GM19023 (cell line): ENCODE data around the gene AJAP1.

Source experiments
- ATAC-seq: cut with Tn5 transposase; IDR thresholded peaks from one replicate; pipeline ENCODE4 v1.9.1; 2021; ENCODE audit warnings: mild to moderate bottlenecking, moderate library complexity; ENCODE audit not compliant: unreplicated experiment

AJAP1 gene

DNA sequence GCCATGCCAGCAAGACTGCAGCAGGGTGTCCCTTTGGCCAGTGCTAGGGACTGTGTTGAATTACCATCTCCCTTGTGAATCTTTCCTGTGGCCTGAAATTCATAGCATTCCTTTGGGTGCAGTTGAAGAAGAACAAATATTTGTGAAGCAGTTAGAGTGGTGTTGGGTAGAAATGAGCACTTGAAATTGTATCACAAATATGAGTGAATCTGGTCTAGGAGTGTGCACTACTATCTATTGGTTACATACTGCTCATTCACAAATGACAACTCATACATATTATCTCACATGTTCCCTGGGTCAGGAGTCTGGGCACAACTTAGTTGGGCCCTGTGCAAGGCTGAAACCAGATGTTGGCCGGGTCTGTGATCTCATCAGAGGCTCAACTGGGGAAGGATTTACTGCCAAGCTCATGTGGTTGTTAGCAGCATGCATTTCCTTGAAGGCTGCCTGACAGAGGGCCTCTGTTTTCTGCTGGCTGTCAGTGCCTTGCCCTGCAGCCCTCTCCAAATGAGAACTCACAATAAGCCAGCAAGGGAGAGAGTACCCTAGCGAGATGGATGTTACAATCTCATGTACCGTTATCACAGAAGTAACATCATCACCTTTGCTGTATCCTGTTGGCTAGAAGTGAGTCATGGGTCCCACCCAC lies 23.8 kb downstream of the AJAP1 start:
- no peak for ATAC-seq

DNA sequence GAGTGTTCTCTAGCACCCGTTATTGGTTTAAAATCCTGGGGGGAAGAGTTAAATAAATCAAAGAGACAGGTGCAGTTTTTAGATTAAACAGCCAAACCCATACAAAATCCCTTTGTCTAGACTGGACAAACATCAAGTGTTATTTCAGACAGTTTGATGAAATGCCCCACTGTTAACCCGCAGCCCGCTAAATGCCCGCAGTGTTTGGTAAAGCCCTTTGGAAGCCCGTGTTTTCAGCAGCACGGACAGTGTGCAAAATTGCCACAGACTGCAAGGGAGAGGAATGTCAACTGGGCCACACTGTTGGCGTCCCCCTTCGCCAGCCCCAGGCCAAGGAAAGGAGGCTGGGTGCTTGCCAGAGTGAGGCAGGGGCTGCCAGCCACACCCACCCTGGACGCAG lies 26.6 kb downstream of the AJAP1 start:
- no peak for ATAC-seq

DNA sequence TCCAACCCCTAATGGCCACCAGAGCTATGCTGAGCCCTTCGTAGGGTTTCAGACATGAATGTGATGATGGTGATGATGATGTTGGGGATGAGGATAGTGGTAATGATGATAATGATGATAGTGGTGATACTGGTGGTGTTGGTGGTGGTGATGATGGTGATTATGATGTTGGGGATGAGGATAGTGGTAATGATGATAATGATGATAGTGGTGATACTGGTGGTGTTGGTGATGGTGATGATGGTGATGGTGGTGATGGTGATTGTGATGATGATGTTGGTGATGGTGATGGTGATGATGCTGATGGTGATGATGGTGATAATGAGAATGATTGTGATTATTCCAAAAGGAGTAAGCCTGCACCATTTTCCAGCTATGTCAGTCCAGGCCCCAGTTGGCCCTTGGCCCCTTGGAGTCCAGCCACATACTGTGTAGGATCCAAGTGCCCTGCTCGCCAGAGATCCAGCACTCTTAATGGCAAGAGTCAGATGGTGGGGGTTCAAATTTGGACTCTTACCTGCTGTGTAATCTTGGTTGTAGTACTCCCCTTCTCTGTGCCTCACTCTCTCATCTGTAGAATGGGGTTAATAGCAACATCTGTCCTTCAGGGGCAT lies 28.3 kb downstream of the AJAP1 start:
- ATAC-seq = no peak

DNA sequence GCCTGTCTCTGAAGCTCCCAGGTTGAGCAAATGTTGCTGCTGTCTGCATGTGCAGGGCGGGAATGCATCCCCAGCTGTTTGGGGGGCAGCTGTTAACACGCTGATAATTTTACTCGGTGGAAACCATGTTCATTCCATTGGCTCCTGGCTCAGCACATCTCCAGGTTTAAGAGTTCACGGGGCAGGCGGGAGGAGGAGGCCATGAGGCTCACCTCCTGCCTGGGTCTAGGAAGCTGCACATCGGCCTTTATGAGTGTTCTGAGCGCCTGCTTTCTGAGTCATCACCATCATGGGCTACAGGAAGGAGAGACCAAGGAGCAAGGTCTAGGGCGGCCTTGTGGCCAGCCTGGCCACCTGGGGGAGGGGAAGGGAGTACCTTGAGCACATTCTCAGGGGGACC lies 29.7 kb downstream of the AJAP1 start:
- ATAC-seq = no peak

DNA sequence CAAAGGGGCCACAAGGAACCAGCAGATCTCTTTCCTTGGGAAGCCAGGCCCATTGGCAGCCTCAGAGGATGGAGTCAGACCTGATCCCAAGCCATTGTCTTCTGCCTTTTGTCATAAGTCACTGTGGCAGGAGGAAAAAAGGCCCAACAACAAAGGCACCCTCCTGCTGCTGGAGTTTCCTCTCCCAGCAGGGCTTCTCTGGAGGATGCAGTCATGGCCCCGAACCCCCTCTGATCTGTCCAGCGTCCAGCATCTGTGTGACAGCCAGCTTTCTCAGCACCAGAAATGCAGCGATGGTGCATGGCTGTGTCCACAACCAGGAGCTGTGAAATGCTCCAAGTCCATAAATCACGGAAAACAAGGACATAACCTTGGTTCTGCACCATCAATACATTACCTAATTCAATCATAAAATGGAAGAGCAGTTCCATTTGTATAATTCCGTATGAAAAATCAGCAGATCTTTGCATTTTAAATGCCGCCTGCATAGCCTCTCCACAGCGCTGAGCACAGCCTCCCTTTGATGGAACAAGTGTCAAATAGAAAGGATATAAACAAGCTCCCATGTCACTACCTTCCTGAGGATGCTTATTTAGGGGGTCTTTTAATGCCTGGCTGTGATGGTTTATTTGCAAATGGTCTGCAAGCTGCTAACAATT lies 30.6 kb downstream of the AJAP1 start:
- no peak for ATAC-seq

DNA sequence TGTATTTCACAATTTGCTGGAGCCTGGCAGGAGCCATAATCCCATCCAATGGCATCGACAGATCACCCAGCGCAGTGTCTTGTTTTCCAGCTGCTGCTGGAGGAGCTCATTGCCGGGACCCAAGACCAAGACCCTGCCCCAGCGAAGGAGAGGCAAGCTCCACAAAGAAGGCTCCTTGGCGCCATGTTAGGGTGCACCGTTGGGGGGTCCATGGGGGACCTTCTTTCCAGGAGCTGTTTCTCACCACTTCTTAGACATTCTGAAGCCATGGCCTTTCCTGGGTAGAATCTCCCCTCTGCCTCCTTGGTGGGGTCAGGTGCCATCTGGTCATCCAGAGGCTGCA lies 31.1 kb downstream of the AJAP1 start:
- no peak for ATAC-seq

DNA sequence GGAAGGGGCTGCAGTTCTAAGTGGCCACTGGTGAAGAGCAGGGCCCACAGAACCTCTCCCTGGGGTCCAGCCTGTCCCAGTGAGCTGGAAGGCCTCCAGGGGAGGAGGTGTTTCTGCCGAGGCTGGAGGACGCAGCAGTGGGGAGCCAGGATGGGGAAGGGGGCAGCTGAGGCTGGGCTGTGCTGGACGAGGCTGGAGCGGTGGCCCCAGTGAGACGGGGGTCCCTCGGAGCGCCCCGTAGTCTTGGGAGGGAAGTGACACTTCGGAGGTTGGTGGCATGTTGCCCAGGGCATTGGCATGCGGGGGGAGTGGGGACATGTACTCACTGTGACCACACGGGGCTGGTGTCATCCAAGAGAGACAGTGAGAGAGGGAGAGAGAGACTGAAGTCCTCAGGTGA lies 33.5 kb downstream of the AJAP1 start:
- no peak for ATAC-seq

DNA sequence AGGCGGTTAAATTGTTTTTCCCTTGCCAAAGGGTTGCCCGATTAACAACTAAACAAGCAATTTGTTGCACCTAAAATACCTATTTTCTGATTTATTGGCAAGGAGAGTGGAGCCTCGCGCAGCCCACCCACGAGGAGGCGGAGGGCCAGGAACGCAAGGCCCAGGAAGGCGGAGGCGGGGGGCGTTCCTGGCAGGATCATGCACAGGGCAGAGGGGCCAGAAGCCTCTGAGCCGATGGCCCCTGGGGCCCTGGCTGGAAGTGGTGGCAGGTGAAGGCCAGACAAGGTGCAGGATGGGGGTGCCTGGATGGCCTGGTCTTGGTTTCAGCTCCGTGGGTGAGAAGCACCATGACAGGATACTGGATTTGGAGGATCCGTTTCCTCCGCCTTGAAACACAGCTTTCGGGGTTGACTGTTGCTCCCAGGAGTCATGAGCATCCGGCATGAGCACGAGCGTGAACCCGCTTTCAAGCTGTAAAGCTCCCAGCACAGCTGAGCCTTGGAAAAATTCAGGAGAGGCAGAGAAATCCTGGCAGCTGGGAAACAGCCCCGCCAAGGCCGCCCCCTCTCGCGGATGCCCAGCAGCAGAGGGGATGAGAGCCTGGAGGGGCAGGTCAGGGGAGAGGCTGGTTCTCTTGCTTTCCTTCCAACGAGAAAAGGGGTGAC lies 35.0 kb downstream of the AJAP1 start:
- ATAC-seq = no peak

DNA sequence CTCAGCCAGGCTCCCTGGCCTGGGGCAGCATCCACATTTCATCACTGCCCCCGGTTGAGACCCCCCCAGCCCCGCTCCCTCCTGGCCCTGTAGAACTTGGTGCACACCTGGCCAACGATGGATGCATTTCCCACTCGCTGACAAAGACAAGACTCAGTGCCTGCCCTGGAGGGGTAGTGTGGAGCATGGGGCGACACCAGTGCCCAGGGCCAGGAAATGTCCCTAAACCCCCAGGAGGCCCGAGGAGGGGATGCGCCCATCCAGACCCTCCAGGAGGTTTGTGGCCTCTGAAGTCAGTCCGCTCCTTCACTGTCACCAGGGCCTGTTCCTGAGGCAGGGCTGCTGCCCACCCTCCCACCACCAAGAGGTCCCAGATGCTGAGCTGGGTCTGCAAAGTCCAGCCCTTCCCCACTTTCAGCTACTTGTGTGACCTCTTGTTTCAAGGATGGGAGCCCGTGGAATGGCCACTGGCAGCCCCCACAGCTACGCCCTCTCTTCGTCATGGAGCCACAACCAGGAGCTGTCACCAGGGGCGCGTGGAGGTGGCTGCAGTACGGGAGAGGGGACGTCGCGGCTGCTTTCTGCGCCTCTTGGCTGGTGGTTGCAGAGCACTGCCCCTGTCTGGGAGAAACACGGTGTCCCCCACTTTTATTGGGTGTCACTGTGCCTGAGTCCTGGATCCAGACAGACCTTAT lies 35.7 kb downstream of the AJAP1 start:
- no peak for ATAC-seq

DNA sequence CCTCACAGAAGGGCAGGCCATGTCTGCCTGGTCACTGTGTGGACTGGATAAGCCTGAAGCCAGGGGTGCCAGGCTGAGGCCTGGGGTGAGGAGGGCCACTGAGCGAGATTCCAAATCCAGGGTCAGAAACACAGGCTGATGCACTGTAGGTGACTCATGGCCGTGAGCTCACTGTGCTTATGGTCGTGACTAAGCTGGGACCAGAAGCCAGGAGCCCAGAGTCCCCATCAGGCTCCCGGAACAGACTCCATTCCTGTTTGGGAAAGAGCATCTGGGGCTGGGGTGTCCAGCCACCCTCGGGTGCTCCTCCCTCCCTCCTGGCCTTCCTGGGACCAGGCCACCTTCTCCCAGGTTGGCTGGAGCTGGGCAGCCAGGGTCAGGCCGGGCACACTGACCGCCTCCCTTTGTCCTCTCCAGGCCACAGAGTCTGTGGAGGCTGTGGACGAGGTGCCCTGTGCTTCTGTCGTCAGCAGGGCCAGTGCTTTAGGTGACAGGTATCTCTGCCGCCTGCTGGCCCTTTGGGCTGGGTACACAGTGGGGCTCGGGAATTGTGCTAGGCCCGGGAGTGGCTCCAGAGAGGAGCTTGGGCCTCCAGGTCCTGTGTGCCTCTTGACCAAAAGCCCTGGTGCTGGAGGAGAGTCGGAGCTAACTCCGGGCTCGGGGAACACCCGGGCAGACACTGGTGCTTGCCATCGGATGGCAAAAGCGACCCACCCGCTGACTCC lies 36.7 kb downstream of the AJAP1 start:
- no peak for ATAC-seq

DNA sequence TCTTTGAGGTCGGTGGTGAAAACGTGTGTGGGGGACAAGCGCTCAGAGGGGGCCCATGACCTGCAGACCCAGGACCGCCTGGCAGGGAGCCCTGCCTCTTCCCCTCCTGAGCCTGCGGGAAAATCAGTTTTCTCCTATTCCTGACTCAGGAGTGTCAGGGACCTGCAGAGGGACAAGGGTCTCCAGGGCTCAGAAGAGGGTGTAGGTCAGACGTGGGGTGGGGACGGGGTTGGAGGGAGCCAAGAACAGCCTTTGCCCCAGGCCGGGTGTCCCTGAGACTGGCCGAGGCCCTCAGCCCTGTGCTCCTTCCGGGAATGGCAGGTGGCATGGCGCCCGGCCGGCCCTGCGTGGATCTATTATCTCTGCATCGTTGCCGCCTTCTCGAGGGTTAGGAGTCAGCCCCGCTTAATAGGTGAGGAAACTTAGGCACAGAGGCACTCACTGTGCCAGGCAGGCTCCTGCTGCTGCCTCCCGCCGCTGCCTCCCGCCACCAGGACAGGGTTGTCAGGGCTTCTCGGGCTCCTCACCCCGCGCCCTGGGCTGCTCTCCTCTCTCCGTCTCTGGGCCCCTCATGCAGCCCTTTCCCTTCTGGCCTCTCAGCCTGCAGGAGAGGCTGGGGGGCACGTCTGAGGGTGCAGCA lies 37.5 kb downstream of the AJAP1 start:
- no peak for ATAC-seq

DNA sequence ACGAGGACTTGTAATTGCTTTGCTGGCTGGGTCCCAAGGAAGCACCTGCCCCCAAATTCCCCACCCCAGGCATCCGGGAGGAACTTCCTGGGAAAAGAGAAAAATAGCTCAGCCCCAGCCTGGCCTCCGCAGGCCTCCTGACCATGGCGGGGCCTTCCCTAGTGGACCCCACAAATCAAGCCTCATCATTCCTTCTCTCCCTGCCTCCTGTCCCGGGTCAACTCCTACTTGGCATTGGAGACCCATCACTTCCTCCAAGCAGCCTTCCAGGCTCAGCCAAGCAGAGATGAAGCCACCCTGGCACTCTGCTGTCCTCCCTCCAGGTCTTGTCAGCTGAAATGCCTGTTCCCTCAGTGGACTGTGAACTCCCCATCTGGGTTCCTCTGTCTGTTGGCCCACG lies 38.0 kb downstream of the AJAP1 start:
- no peak for ATAC-seq

DNA sequence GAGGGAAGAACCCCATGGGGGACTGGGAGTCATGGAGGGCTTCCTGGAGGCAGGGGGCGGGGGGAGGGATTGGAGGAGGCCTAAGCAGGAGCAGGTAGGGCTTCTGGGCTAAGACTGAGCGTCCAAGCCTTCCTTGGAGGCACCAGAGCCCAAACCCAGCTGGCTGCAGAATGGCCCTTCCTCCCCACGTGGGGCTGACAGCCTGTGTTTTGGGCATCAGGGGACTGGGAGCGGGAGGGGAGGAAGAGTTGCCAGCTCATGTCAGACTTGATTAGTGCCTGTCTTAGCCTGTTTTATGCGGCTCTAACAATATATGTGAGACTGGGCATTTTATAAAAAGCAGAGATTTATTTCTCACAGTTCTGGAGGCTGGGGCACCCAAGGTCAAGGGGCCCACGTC lies 38.9 kb downstream of the AJAP1 start:
- ATAC-seq = no peak

DNA sequence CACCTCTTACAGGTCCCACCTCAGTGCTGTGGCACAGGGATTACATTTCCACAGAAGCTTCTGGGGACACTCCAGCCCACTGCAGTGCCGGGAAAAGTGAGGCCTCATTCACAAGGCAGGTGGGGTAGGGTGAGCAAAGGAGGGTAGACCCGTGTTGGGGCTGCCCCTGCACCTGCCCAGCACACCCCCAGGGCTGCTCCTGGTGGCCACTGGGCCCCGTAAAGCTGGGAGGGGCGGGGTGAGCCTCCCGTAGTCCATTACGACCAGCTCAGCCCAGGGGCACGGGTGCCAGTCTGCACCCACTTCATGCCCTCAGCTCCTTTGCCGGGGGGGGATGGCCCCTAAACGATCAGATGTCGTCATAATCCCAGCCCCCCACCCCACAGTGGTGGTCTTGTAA lies 39.5 kb downstream of the AJAP1 start:
- no peak for ATAC-seq

DNA sequence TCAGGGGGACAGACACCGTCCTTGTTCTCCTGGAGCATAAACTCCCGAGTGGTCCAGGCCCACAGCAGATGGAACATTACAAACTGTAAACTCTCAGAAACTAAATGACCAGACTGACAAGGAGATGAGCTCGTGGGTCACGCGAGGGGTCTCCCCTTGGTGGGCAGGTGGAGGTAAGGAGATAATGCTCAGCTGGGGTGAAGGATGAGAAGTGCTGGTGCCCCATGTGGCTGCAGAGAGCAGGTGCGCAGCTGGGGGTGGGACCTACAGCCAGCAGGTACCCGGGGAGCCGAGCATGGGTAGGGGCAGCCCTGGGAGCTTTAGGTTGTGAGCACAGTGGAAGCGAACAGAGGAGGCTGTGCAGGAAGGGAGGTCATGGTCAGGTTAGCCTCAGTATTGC lies 40.1 kb downstream of the AJAP1 start:
- ATAC-seq = no peak

DNA sequence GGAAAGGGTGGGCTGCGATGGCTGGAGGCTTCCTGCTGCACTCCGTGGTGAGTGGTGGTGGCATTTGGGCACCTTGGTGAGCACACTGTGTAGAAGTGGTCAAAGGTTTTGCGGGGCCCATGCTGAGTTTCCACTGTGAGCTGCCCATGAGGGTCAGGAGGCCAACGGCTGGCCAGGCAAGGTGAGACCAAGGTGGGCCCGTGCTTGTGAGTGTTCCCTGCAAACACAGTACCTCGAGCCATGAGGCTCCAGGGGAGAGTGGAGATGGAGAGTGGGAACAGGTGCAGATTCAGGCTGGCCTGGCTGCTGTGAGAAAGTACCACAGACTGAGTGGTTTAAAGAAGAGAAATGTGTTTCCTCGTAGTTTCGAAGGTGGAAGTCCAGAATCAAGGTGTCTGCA lies 40.8 kb downstream of the AJAP1 start:
- no peak for ATAC-seq

DNA sequence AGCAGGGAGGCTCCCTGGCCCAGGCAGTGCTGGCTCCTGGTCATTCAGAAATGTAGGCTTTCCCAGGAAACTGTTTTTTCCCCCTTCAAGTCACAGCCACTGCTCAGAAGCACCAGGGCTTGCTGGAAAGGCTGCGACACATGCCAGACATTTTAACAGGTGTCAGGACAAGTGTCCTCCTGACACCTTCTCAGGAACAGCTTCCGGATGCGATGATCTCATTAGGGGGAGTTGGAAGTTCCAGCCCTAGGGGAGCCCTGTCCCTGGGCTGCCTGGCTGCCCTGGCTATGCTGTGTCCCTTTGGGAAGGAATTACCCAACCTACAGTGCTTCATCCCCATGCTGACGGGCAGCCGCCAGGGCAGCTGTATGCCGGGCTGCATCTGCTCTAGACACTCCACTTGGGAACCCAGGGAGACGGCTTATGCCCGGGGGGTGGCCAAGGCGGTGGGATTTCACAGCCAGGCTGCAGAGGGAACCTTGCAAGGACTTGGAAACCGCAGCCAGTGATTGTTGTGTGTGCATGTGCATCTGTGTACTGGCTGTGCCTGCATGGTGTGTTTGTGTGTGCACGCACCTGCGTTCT lies 41.8 kb downstream of the AJAP1 start:
- no peak for ATAC-seq

DNA sequence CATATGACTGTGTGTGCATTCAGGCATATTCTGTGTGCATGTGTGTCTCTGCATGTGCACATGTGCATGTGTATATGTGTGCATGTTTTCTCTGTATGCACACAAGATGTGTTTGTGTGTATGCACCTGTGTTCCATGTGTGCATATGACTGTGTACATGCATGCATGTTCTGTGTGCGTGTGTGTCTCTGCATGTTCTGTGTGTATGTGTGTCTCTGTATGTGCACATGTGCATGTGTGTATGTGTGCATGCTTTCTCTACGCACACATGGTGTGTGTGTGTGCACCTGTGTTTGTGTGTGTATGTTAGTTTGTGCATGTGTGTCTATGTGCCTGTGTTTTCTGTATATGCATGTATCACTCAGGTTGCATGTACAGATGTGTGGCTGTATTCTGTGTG lies 42.3 kb downstream of the AJAP1 start:
- ATAC-seq = no peak

DNA sequence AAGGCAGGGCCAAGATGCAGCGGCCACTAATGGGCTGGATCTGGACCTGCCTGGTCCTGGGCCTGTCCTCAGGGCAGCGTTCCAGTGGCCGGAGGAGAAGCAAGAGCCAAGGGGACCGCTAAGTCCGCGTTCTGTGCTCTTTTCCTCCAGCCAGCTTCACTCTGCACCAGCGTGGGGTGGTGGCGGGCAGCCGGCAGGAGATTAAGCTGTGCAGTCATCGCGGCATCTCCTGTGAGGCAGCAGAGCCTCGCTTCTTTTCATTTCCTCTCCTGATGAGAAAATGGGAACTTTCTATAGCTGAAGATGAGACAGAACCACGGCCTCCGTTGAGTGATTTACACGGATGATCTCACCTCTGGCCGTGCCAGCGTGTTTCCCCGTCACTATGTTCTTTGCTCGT lies 43.4 kb downstream of the AJAP1 start:
- ATAC-seq = no peak

DNA sequence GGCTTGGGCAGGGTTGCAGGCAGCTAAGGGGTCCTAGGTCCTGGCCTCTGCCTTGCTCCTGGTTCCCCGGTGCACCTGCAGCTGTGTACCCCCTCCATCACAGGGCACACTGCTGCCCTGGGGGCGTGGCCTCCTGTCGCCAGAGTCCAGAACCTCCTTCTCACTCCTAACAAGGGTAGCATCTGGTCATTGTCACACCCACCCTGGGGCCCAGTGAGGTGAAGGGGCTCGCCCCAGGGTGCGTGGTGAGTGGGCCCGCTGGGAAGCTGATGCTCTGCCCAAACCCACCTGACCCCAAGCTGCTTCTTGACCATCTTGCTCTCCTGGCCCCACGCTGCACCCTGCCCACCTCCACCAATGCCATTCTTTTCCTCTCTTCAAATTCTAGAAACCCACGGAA lies 44.5 kb downstream of the AJAP1 start:
- no peak for ATAC-seq
